Measurements from ENCODE around the gene MCF2L. TPM values are rescaled to one million over a fixed set of nuclear protein-coding genes. Genes with fewer than 3 reads are reported as not detected.
"Not testable (repeated sequence)": the region's sequence is repeated elsewhere in the genome, so short reads cannot be mapped to it uniquely, and the experiment has no call there.

MCF2L gene
- total RNA-seq, 1 experiment from 2014 or later = not detected

DNA sequence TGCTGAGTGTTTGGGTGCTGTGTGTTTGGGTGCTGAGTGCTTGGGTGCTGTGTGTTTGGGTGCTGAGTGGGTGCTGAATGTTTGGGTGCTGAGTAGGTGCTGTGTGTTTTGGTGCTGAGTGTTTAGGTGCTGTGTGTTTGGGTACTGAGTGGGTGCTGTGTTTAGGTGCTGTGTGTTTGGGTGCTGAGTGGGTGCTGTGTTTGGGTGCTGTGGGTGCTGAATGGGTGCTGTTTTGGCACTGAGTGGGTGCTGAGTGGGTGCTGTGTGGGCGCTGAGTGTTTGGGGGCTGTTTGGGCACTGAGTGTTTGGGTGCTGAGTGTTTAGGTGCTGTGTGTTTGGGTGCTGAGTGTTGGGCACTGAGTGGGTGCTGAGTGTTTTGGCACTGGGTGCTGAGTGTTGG is 88.1 kb downstream of the MCF2L start:
- Histone ChIP-seq H3K27me3 (ENCODE audit: low read length) (no peaks in the 10 kb centered on the region), H3K4me1 (ENCODE audit: low read length) (no peaks in the 10 kb centered on the region), H2AFZ (ENCODE audit: low read length) (no peak overlapping the region), H3K4me3 (ENCODE audit: low read length) (no peak overlapping the region), H3K9me2 (replicated peaks; ENCODE audit: insufficient read depth, low read length) (no peaks in the 10 kb centered on the region), H3K4me2 (ENCODE audit: low read depth, low read length, poor library complexity, severe bottlenecking) (no peak overlapping the region), H3K27ac (ENCODE audit: low read length) (no peak overlapping the region), H4K20me1 (ENCODE audit: insufficient read depth, low read depth, low read length) (no peaks in the 10 kb centered on the region), H3K79me2 (ENCODE audit: low read length) (no peaks in the 10 kb centered on the region), H3K36me3 (ENCODE audit: insufficient read depth, low read length) (no peaks in the 10 kb centered on the region), H3K9me3 (ENCODE audit: low read length) (peaks cover 11% of the 10 kb centered on the region; the same call in 1 of the 2 replicates), H3K9ac (ENCODE audit: low read length) (no peak overlapping the region)
- DNase-seq = no peak

- not testable (repeated sequence) for H4K20me1 ChIP-seq (ENCODE audit: insufficient read depth, low read depth, low read length); H3K4me3 ChIP-seq (ENCODE audit: low read length); DNase-seq
Measured at GRCh38 chr13:113057559-113057958, 88.5 kb downstream of the MCF2L start.

GRCh38 chr13:113058129-113058987 is 89.3 kb downstream of the MCF2L start:
- H3K27me3 ChIP-seq (ENCODE audit: low read length) = no peaks in the 10 kb centered on the region
- H3K9ac ChIP-seq (ENCODE audit: low read length) = no peak overlapping the region
- no peak overlapping the region for H3K4me2 ChIP-seq (ENCODE audit: low read depth, low read length, poor library complexity, severe bottlenecking)
- H2AFZ ChIP-seq (ENCODE audit: low read length) = no peak overlapping the region
- H3K9me2 ChIP-seq (replicated peaks; ENCODE audit: insufficient read depth, low read length) = no peaks in the 10 kb centered on the region
- H3K4me3 ChIP-seq (ENCODE audit: low read length) = no peak overlapping the region
- no peaks in the 10 kb centered on the region for H4K20me1 ChIP-seq (ENCODE audit: insufficient read depth, low read depth, low read length)
- no peaks in the 10 kb centered on the region for H3K36me3 ChIP-seq (ENCODE audit: insufficient read depth, low read length)
- no peaks in the 10 kb centered on the region for H3K79me2 ChIP-seq (ENCODE audit: low read length)
- H3K9me3 ChIP-seq (ENCODE audit: low read length) = peaks cover 11% of the 10 kb centered on the region; the same call in 1 of the 2 replicates
- no peaks in the 10 kb centered on the region for H3K4me1 ChIP-seq (ENCODE audit: low read length)
- no peak overlapping the region for H3K27ac ChIP-seq (ENCODE audit: low read length)
- no peak for DNase-seq

More at GRCh38 chr13:113057559-113057958, 88.5 kb downstream of the MCF2L start:
- H3K9me2 ChIP-seq (replicated peaks; ENCODE audit: insufficient read depth, low read length); H3K4me1 ChIP-seq (ENCODE audit: low read length); H2AFZ ChIP-seq (ENCODE audit: low read length); H3K27ac ChIP-seq (ENCODE audit: low read length); H3K4me2 ChIP-seq (ENCODE audit: low read depth, low read length, poor library complexity, severe bottlenecking); H3K79me2 ChIP-seq (ENCODE audit: low read length); H3K36me3 ChIP-seq (ENCODE audit: insufficient read depth, low read length); H3K27me3 ChIP-seq (ENCODE audit: low read length); H3K9ac ChIP-seq (ENCODE audit: low read length): not testable (repeated sequence)
- peaks cover 11% of the 10 kb centered on the region; the same call in 1 of the 2 replicates for H3K9me3 ChIP-seq (ENCODE audit: low read length)

DNA sequence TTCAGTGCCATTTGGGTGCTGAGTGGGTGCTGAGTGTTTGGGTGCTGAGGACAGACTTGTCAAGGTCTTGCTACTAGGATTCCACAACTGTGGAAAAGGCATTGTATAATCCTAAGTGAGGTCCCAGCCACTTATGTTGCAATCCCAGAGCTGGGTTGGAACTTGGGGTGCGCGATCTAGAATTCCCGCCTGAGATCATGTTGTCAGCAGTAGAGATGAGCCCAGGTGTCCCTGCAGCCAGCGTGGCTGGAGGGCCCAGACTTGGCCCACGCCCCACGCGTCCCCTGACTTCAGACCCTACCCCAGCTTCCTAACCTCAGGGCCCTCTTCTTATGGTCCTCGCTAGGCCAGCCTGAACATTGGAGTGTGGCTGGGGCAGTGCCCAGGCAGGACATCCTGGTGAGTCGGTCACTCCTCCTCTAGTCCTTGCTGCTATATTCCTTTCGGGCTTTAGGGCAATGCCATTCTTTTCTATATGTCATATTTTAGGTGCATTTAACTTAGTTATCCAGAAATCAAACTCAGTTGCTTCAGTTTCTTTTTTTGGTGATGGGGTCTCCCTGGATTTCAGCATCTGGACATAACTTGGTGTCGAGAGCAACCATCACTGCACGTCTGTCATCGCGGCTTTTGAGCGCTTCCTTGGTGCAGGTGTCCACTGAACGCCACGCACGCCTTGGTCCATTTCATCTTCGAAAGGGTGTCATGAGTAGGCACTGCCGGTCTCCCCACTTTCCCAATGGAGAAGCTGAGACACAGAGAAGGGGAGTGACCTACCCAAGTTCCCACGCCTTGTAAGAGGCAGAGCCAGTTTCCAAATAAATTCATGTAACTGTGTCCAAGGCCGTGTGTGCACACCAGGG is 90.2 kb downstream of the MCF2L start:
- no peaks in the 10 kb centered on the region for H4K20me1 ChIP-seq (ENCODE audit: insufficient read depth, low read depth, low read length)
- no peaks in the 10 kb centered on the region for H3K79me2 ChIP-seq (ENCODE audit: low read length)
- H3K36me3 ChIP-seq (ENCODE audit: insufficient read depth, low read length) = no peaks in the 10 kb centered on the region
- no peak overlapping the region for H2AFZ ChIP-seq (ENCODE audit: low read length)
- no peaks in the 10 kb centered on the region for H3K27me3 ChIP-seq (ENCODE audit: low read length)
- H3K9me3 ChIP-seq (ENCODE audit: low read length) = peaks cover 11% of the 10 kb centered on the region; the same call in 1 of the 2 replicates
- no peak for DNase-seq
- no peaks in the 10 kb centered on the region for H3K9me2 ChIP-seq (replicated peaks; ENCODE audit: insufficient read depth, low read length)
- no peak overlapping the region for H3K4me3 ChIP-seq (ENCODE audit: low read length)
- no peak overlapping the region for H3K27ac ChIP-seq (ENCODE audit: low read length)
- no peak overlapping the region for H3K4me2 ChIP-seq (ENCODE audit: low read depth, low read length, poor library complexity, severe bottlenecking)
- no peaks in the 10 kb centered on the region for H3K4me1 ChIP-seq (ENCODE audit: low read length)
- no peak overlapping the region for H3K9ac ChIP-seq (ENCODE audit: low read length)

DNA sequence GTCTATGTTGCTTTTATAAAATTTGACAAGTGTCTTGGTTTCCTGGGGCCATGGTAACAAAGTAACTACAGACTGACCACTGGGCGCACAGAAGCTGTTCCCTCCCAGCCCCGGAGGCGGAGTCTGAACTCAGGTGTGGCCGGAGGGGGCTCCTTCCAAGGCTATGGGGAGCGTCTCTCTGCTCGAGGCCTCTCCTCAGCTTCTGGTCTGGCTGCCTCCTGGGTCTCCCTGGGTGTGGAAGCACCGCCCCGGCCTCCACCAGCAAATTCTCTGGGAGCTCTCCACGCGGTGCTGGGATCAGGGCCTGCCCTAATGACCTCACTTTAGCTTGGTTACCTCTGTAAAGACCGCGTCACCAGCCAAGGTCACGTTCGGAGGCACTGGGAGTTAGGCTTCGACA is 90.9 kb downstream of the MCF2L start:
- no peak overlapping the region for H3K4me2 ChIP-seq (ENCODE audit: low read depth, low read length, poor library complexity, severe bottlenecking)
- no peaks in the 10 kb centered on the region for H3K9me2 ChIP-seq (replicated peaks; ENCODE audit: insufficient read depth, low read length)
- peaks cover 11% of the 10 kb centered on the region; the same call in 1 of the 2 replicates for H3K9me3 ChIP-seq (ENCODE audit: low read length)
- no peaks in the 10 kb centered on the region for H3K4me1 ChIP-seq (ENCODE audit: low read length)
- H3K9ac ChIP-seq (ENCODE audit: low read length) = no peak overlapping the region
- no peaks in the 10 kb centered on the region for H4K20me1 ChIP-seq (ENCODE audit: insufficient read depth, low read depth, low read length)
- no peaks in the 10 kb centered on the region for H3K27me3 ChIP-seq (ENCODE audit: low read length)
- H2AFZ ChIP-seq (ENCODE audit: low read length) = no peak overlapping the region
- no peak for DNase-seq
- no peaks in the 10 kb centered on the region for H3K36me3 ChIP-seq (ENCODE audit: insufficient read depth, low read length)
- H3K4me3 ChIP-seq (ENCODE audit: low read length) = no peak overlapping the region
- no peaks in the 10 kb centered on the region for H3K79me2 ChIP-seq (ENCODE audit: low read length)
- H3K27ac ChIP-seq (ENCODE audit: low read length) = no peak overlapping the region

DNA sequence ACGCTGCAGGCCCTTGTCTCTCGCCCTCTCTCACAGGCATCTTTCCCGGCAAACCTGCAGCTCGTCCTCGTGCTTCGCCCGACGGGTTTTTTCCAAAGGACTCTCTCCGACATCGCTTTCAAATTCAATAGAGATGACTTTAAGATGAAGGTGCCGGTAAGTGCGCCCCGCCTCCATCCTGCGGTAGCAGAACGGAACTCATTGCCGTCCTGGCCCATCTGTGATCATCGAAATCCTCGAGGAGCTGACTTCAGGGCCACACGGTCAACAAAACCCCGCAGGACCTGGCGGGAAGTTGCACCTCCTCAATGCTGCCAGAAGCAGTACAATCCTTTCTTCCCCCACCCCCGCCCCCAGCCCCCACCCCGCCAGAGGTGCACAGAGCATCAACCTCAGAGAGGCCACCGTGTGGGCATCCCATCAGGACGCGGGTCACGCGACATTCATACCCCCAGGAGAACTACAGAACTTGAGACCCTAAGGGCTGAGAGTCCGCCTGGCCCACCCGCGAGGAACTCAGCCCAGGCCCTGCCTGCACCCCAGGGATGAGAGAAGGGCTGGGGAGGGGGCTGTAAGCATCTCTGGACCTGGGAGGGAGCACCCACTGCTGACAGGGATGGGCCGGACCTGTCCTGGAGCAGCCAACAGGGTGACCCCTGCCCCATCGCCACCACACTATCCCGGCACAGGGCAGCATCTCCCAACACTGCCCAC is 91.7 kb downstream of the MCF2L start:
- Histone ChIP-seq H3K4me1 (ENCODE audit: low read length) (no peaks in the 10 kb centered on the region), H3K9me2 (replicated peaks; ENCODE audit: insufficient read depth, low read length) (no peaks in the 10 kb centered on the region), H3K9ac (ENCODE audit: low read length) (no peak overlapping the region), H3K4me3 (ENCODE audit: low read length) (no peak overlapping the region), H2AFZ (ENCODE audit: low read length) (no peak overlapping the region), H3K9me3 (ENCODE audit: low read length) (peaks cover 11% of the 10 kb centered on the region; the same call in 1 of the 2 replicates), H3K36me3 (ENCODE audit: insufficient read depth, low read length) (no peaks in the 10 kb centered on the region), H3K4me2 (ENCODE audit: low read depth, low read length, poor library complexity, severe bottlenecking) (no peak overlapping the region), H3K27me3 (ENCODE audit: low read length) (no peaks in the 10 kb centered on the region), H4K20me1 (ENCODE audit: insufficient read depth, low read depth, low read length) (no peaks in the 10 kb centered on the region), H3K27ac (ENCODE audit: low read length) (no peak overlapping the region), H3K79me2 (ENCODE audit: low read length) (no peaks in the 10 kb centered on the region)
- DNase-seq = no peak

GRCh38 chr13:113061271-113061625 is 92.2 kb downstream of the MCF2L start:
- no peaks in the 10 kb centered on the region for H3K79me2 ChIP-seq (ENCODE audit: low read length)
- no peak overlapping the region for H3K9ac ChIP-seq (ENCODE audit: low read length)
- no peak overlapping the region for H2AFZ ChIP-seq (ENCODE audit: low read length)
- no peak overlapping the region for H3K27ac ChIP-seq (ENCODE audit: low read length)
- no peak for DNase-seq
- H3K36me3 ChIP-seq (ENCODE audit: insufficient read depth, low read length) = no peaks in the 10 kb centered on the region
- H3K4me1 ChIP-seq (ENCODE audit: low read length) = no peaks in the 10 kb centered on the region
- H3K9me2 ChIP-seq (replicated peaks; ENCODE audit: insufficient read depth, low read length) = no peaks in the 10 kb centered on the region
- H3K9me3 ChIP-seq (ENCODE audit: low read length) = peaks cover 11% of the 10 kb centered on the region; the same call in 1 of the 2 replicates
- no peaks in the 10 kb centered on the region for H4K20me1 ChIP-seq (ENCODE audit: insufficient read depth, low read depth, low read length)
- no peaks in the 10 kb centered on the region for H3K27me3 ChIP-seq (ENCODE audit: low read length)
- no peak overlapping the region for H3K4me2 ChIP-seq (ENCODE audit: low read depth, low read length, poor library complexity, severe bottlenecking)
- H3K4me3 ChIP-seq (ENCODE audit: low read length) = no peak overlapping the region

Measured in Karpas-422 (cell line).